Fibroblast of skin of left quadriceps (primary cell): ENCODE data around the gene BUD31.
"Not testable (repeated sequence)": the region's sequence is repeated elsewhere in the genome, so short reads cannot be mapped to it uniquely, and the experiment has no call there.

ENCODE experiments used
- DNase-seq, 2 experiments: peaks; one replicate each; pipeline ENCODE4 v3.0.0-alpha.2; 2013; ENCODE audit warnings: low read depth in 2 of 2

The BUD31 gene

GRCh38 chr7:99380823-99381663 lies 27.7 kb upstream of the BUD31 start:
- DNase-seq: no peak

DNA sequence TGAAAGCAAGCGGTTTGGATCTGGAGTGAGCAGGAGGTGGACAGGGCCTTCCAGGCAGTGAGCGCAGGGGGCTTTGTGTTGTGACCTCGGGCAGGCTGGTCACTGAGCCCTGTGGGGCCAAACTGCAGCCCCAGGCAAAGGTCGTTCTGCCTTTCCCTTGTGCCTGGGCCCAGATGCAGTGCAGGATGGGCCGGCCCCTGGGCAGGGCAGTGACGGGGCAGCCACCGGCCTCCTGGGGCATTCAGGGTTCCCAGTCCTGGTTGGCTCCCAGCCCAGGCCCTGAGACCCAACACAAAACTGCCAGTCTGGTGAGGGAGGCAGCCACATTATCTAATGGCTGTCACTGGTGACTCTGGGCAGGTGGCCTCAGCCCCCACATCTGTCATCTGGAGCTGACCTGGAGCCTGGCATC lies 27.1 kb upstream of the BUD31 start:
- DNase-seq: no peak

DNA sequence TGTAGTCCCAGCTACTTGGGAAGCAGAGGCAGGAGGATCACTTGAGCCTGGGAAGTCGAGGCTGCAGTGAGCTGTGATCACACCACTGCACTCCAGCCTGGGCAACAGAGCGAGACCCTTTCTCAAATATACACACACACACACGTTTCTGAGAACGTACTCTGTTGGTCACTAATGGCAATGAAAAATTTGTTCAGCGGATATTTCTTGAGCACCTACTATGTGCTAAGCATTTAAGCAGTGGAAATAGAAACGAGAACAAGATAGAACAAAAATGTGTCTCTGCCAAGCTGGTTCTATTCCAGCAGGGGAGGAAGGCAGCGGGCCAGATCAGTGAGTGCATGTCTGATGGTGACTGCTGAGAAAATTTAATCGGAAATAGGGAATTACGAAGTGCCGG lies 25.6 kb upstream of the BUD31 start:
- no peak for DNase-seq

- DNase-seq: no peak
Measured at GRCh38 chr7:99383791-99384370, 24.9 kb upstream of the BUD31 start.

- DNase-seq: no peak
Measured at GRCh38 chr7:99384523-99384922, 24.2 kb upstream of the BUD31 start.

DNA sequence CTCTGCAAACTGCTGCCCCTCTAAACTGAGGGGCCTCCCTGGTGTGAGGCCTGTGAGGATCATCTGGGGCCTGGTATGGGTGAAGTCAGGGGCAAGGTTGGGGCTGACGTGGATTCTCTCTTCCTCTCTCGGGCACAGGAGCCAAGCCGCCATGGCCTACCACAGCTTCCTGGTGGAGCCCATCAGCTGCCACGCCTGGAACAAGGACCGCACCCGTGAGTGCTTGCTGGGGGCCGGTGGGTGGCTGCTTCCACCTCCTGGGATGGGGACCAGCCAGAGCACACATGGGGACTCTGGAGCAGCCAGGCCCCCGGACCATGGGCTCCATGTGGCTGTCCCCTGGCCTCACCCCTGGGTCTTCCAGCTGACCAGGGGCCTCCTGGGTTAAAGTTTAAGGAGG lies 23.2 kb upstream of the BUD31 start:
- no peak for DNase-seq

GRCh38 chr7:99386584-99387238 lies 22.1 kb upstream of the BUD31 start:
- DNase-seq: no peak

- DNase-seq: not testable (repeated sequence)
Measured at GRCh38 chr7:99387239-99387635, 21.5 kb upstream of the BUD31 start.

DNA sequence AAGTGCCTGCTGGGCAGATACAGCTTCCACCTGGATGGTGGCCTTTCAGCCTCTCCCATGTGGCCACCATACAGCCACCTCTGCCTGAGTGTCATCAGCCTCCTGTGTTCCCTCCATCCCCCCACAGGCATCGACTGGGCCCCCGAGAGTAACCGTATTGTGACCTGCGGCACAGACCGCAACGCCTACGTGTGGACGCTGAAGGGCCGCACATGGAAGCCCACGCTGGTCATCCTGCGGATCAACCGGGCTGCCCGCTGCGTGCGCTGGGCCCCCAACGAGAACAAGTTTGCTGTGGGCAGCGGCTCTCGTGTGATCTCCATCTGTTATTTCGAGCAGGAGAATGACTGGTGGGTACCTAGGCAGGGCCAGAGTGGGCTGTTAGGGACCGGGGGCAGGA lies 20.9 kb upstream of the BUD31 start:
- no peak for DNase-seq

DNA sequence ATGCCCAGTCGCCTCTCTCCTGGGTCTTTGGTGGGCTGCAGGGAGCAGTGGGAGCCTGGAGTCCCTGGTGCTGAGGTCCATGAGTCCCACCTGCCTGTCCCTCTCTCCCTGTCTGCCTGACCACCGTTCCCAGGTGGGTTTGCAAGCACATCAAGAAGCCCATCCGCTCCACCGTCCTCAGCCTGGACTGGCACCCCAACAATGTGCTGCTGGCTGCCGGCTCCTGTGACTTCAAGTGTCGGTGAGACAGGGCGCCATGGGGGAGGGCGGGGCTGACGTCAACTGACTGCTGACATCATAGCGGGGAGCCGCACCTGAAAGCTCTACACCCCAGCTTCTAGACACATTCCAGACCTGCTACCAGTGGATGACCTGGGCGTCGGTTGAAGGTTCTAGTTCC lies 19.0 kb upstream of the BUD31 start:
- DNase-seq: no peak

GRCh38 chr7:99390941-99391602 lies 17.7 kb upstream of the BUD31 start:
- no peak for DNase-seq

- no peak for DNase-seq
Measured at GRCh38 chr7:99392046-99392445, 16.7 kb upstream of the BUD31 start.

- DNase-seq: no peak
Measured at GRCh38 chr7:99392659-99393354, 16.0 kb upstream of the BUD31 start.

DNA sequence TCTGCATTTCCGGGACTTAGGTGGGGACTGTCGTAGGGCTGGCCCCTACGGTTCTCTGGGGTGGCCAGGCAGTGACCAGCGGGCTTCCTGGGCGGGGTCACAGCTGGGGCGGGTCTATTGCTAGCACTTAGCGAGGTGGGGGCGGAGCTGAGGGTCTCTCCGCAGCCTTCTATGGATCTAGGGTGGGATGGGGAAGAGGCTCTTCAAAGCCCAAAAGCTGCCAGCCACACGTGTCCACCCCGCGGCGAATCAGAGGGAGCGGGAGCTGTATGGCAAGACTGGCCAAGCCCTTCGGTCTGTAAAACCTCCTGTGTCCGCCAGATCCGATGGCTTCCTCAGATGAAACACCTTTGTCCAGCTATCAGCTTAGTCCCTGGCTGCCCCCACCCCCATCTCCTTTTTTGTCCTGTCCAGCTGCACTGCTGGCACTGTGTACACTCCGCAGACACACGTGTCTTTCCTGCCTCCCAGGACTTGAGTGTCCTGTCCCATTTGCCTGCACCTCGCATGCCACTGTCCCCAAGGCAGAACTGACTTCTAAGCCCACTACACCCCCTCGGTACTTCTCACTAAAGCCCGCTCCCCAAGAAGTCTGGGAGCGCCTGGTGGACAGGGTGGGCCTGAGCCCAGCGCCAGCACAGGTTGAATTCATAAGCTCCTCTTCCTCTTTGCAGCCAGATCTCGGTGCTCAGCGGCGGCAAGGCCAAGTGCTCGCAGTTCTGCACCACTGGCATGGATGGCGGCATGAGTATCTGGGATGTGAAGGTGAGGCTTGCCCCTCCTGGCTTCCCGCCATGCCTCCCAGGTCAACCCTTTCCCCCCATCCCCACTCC lies 15.2 kb upstream of the BUD31 start:
- DNase-seq: no peak

DNA sequence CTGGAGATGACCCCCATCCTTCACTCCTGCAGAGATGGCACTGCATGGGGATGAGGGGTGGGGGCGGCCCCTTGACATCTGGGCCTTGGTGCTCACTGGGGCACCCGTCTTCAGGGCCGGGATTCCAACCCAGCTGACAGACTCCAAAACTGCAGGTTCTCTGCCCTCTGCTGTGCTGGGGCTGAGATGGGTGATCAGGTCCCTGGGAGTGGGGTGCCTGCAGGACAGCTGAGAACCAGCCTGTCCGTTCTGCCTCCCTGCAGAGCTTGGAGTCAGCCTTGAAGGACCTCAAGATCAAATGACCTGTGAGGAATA lies 14.6 kb upstream of the BUD31 start:
- no peak for DNase-seq

DNA sequence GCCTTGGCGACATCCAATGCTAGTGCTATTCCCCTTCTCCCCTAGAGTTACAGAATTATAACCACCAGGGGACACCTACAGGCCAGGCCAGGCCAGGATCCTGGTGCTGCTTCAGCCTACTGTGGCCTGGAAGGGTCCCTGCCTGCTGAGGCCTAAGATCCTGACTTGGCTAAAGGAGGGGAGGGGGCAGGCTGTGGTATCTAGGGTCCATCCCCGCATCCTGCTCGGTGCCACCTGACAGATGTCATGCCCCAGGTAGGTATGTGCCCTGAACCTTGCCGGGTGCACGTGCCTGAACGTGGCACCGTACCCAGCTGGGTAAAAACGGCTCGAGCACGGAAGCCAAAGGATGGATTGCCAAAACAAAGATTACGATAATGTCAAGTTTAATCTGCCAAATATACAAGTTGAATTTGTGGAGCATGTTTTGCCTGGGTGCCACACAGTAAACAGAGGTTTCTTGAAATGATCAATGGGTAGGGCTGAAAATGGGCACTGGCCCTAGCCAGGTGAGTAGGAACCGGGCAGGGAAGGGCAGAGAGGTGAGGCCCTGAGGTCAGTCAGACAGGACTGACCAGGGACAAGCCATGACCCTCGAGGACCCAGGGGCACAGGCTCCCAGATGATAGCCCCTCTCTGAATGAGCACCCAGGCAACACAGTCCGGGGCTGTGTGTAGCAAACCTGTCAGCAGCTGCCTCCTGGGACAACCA lies 13.0 kb upstream of the BUD31 start:
- DNase-seq: no peak

DNA sequence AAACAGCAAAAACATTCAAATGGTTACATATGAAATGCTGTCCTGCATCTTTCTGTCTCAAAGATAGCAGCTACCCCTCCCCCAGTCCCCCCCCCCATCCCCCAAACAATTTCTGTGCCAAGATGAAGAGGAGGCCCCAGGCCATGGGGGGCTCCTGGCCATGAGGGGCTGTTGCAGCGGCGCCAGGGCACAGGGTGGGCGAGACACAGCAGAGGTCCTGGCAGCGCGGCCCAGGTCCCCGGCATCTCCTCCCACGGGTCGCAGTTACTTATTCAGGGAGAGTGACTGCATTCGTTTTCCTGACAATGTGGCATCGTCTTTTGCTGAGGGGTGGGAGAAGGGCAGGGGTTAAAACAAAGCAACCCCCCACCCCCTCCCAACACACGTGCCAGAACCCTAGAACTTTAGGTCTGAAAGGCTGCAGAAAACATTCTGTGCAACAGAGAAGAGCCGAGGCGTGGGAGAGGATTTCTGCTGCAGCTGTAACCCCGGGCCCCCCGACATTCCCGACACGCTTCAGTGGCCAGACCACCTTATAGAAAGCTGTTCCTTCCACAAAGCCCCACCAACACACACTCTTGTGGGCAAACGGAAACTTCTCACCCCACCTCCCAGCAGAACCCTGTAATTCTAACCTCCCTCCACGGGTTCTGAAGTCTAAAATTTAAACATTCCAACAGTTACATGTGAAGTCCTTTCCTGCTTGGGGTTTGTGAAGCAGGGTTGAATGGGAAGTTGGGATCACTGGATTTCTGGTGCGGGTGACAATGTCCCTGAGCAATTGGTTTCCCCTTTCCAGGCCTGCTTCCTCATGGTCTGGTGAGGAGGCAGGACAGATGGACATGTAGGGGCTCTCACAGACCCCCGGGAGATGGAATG lies 12.1 kb upstream of the BUD31 start:
- no peak for DNase-seq

DNA sequence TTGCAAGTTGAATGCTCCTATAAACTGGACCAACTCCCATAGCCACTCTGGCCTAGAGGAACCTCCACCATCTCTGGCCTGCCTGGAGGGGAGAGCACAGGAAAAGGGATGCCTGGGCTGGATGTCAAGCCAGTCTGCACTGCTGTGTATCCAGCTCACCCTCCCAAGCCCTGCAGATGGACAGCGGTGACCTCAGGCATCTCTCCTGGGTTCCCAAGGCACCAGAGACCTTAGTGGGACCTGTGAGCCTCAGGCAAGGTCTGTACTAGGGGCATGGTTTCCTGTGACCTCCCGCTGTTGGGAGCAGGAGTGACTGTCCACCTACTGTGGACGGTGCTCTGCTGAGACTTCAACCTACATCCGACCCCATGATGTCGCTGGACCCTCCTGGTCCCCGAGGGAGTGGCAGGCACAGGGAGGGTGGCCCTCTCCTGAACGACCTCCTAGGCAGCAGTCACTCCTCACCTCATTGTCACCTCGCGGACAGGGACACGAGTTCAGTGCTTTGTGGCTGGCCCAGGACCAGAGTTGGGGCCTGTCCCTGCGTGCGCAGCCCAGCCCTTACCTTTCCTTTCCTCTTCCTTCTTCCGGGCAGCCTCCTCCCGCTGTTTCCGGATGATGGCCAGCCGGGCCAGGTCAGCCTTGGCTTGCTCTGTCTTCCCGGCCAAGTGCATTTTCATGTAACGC lies 11.3 kb upstream of the BUD31 start:
- DNase-seq: no peak

- no peak for DNase-seq
Measured at GRCh38 chr7:99398891-99399445, 9.8 kb upstream of the BUD31 start.
